ENCODE data around the gene CORO2B.

CORO2B gene

GRCh38 chr15:68637767-68638404 lies 59.1 kb downstream of the CORO2B start:
- no peak for DNase-seq (ENCODE audit: low spot score)

DNA sequence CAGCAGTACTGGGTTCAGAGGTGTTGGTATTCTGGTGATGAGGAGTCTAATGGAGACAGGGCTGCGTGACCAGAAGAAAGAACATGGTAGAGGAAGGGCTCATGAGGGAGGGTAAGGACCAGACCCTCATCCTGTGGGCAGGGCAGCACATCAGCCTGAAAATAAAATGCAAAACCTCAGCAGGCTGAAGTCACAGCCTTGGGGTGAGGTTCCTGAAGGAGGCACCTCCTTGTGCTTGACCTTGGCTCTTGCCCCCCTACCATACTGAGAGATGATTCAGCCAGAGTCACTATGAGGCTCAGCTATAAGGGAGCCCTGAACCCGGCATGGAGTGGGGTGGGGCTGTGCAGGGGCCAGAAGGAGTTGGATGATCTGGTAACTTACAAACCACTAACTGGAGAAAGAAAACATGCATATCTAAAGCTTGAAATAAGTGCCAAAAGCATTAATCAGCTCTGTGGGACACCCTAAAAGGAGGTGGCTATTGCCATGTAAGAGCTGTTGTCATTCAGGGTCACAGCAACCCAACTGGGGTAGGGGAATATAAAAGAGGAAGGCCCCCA lies 60.2 kb downstream of the CORO2B start:
- in situ Hi-C loops (cut with MboI; ENCODE audit: low sequenced_read_pairs, unreplicated experiment): no loop called here

More at GRCh38 chr15:68637767-68638404, 59.1 kb downstream of the CORO2B start:
- in situ Hi-C loops (cut with MboI; ENCODE audit: low sequenced_read_pairs, unreplicated experiment): no loop called here
- TF ChIP-seq, protein P1, sequence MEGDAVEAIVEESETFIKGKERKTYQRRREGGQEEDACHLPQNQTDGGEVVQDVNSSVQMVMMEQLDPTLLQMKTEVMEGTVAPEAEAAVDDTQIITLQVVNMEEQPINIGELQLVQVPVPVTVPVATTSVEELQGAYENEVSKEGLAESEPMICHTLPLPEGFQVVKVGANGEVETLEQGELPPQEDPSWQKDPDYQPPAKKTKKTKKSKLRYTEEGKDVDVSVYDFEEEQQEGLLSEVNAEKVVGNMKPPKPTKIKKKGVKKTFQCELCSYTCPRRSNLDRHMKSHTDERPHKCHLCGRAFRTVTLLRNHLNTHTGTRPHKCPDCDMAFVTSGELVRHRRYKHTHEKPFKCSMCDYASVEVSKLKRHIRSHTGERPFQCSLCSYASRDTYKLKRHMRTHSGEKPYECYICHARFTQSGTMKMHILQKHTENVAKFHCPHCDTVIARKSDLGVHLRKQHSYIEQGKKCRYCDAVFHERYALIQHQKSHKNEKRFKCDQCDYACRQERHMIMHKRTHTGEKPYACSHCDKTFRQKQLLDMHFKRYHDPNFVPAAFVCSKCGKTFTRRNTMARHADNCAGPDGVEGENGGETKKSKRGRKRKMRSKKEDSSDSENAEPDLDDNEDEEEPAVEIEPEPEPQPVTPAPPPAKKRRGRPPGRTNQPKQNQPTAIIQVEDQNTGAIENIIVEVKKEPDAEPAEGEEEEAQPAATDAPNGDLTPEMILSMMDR (IDR thresholded peaks at IDR 0.05; ENCODE audit: borderline replicate concordance, control extremely low read depth, extremely low read depth, insufficient read depth, missing control alignments): no peak

GRCh38 chr15:68639926-68640600 lies 61.3 kb downstream of the CORO2B start:
- in situ Hi-C loops (cut with MboI; ENCODE audit: low sequenced_read_pairs, unreplicated experiment): no loop called here
- DNase-seq (ENCODE audit: low spot score): no peak

More for the DNA sequence above, 60.2 kb downstream of the CORO2B start:
- TF ChIP-seq, protein P1 (IDR thresholded peaks at IDR 0.05; ENCODE audit: borderline replicate concordance, control extremely low read depth, extremely low read depth, insufficient read depth, missing control alignments): no peak
- no peak for DNase-seq (ENCODE audit: low spot score)

GRCh38 chr15:68640791-68641331 lies 62.1 kb downstream of the CORO2B start:
- no peak for DNase-seq (ENCODE audit: low spot score)
- TF ChIP-seq, protein P1 (IDR thresholded peaks at IDR 0.05; ENCODE audit: borderline replicate concordance, control extremely low read depth, extremely low read depth, insufficient read depth, missing control alignments): no peak
- in situ Hi-C loops (cut with MboI; ENCODE audit: low sequenced_read_pairs, unreplicated experiment): no loop called here

More at GRCh38 chr15:68639926-68640600, 61.3 kb downstream of the CORO2B start:
- TF ChIP-seq, protein P1 (IDR thresholded peaks at IDR 0.05; ENCODE audit: borderline replicate concordance, control extremely low read depth, extremely low read depth, insufficient read depth, missing control alignments): no peak

GRCh38 chr15:68641376-68641775 lies 62.6 kb downstream of the CORO2B start:
- TF ChIP-seq, protein P1 (IDR thresholded peaks at IDR 0.05; ENCODE audit: borderline replicate concordance, control extremely low read depth, extremely low read depth, insufficient read depth, missing control alignments): no peak
- no peak for DNase-seq (ENCODE audit: low spot score)
- in situ Hi-C loops (cut with MboI; ENCODE audit: low sequenced_read_pairs, unreplicated experiment): no loop called here

GRCh38 chr15:68642491-68642845 lies 63.7 kb downstream of the CORO2B start:
- TF ChIP-seq, protein P1 (IDR thresholded peaks at IDR 0.05; ENCODE audit: borderline replicate concordance, control extremely low read depth, extremely low read depth, insufficient read depth, missing control alignments): no peak
- no peak for DNase-seq (ENCODE audit: low spot score)
- in situ Hi-C loops (cut with MboI; ENCODE audit: low sequenced_read_pairs, unreplicated experiment): no loop called here
